ENCODE measurements around the gene RNF41.

RNF41 gene

GRCh38 chr12:56169229-56169759 lies 52.4 kb downstream of the RNF41 start:
- DNase-seq, result no peak
- Histone ChIP-seq H3K36me3 (replicated peaks) (peaks cover 77% of the 10 kb centered on the region), H3K27ac (no peak overlapping the region), H3K4me3 (ENCODE audit: low read depth, low read length) (no peak overlapping the region), H3K27me3 (replicated peaks) (no peaks in the 10 kb centered on the region)
- TF ChIP-seq, protein P1, sequence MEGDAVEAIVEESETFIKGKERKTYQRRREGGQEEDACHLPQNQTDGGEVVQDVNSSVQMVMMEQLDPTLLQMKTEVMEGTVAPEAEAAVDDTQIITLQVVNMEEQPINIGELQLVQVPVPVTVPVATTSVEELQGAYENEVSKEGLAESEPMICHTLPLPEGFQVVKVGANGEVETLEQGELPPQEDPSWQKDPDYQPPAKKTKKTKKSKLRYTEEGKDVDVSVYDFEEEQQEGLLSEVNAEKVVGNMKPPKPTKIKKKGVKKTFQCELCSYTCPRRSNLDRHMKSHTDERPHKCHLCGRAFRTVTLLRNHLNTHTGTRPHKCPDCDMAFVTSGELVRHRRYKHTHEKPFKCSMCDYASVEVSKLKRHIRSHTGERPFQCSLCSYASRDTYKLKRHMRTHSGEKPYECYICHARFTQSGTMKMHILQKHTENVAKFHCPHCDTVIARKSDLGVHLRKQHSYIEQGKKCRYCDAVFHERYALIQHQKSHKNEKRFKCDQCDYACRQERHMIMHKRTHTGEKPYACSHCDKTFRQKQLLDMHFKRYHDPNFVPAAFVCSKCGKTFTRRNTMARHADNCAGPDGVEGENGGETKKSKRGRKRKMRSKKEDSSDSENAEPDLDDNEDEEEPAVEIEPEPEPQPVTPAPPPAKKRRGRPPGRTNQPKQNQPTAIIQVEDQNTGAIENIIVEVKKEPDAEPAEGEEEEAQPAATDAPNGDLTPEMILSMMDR (IDR thresholded peaks at IDR 0.05; ENCODE audit: low read depth, low read length, missing control alignments), result no peak
- in situ Hi-C loops (cut with HindIII; ENCODE audit: low pct_ligation_motif_present, low sequenced_read_pairs), result no loop called here

- no peaks in the 10 kb centered on the region for H3K27me3 ChIP-seq (replicated peaks)
- H3K4me3 ChIP-seq (ENCODE audit: low read depth, low read length), result no peak overlapping the region
- in situ Hi-C loops (cut with HindIII; ENCODE audit: low pct_ligation_motif_present, low sequenced_read_pairs), result no loop called here
- no peak overlapping the region for H3K27ac ChIP-seq
- TF ChIP-seq, protein P1 (IDR thresholded peaks at IDR 0.05; ENCODE audit: low read depth, low read length, missing control alignments), result no peak
- DNase-seq, result no peak
- peaks cover 74% of the 10 kb centered on the region for H3K36me3 ChIP-seq (replicated peaks)
Measured at GRCh38 chr12:56165369-56165768, 56.4 kb downstream of the RNF41 start.

DNA sequence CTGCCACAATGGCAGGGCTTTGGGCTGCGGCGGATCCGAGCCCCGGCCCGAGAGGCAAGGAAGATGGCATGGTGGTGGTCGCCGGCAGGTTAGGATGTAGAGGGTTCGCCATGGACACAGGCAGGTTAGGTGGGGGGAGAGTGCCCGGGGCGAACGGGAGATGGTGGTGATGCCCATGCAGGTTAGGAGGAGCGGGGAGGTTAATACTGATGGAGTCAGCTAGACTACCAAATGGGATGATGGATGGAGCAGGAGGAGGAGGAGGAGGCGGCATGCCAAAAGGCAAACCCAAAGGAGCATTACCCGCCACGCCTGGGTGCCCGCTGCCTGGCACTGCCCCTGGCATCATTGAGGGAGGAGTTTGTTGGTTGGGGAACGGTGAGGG lies 57.4 kb downstream of the RNF41 start:
- Histone ChIP-seq H3K27me3 (replicated peaks) (no peaks in the 10 kb centered on the region), H3K27ac (no peak overlapping the region), H3K4me3 (ENCODE audit: low read depth, low read length) (no peak overlapping the region), H3K36me3 (replicated peaks) (peaks cover 79% of the 10 kb centered on the region)
- TF ChIP-seq, protein P1 (IDR thresholded peaks at IDR 0.05; ENCODE audit: low read depth, low read length, missing control alignments), result no peak
- DNase-seq, result no peak
- in situ Hi-C loops (cut with HindIII; ENCODE audit: low pct_ligation_motif_present, low sequenced_read_pairs), result no loop called here

- no peak for DNase-seq
- Histone ChIP-seq H3K27ac (no peak overlapping the region), H3K36me3 (replicated peaks) (peaks cover 78% of the 10 kb centered on the region), H3K27me3 (replicated peaks) (no peaks in the 10 kb centered on the region), H3K4me3 (ENCODE audit: low read depth, low read length) (no peak overlapping the region)
- TF ChIP-seq, protein P1 (IDR thresholded peaks at IDR 0.05; ENCODE audit: low read depth, low read length, missing control alignments), result no peak
- in situ Hi-C loops (cut with HindIII; ENCODE audit: low pct_ligation_motif_present, low sequenced_read_pairs), result no loop called here
Measured at GRCh38 chr12:56163533-56164344, 58.0 kb downstream of the RNF41 start.

DNA sequence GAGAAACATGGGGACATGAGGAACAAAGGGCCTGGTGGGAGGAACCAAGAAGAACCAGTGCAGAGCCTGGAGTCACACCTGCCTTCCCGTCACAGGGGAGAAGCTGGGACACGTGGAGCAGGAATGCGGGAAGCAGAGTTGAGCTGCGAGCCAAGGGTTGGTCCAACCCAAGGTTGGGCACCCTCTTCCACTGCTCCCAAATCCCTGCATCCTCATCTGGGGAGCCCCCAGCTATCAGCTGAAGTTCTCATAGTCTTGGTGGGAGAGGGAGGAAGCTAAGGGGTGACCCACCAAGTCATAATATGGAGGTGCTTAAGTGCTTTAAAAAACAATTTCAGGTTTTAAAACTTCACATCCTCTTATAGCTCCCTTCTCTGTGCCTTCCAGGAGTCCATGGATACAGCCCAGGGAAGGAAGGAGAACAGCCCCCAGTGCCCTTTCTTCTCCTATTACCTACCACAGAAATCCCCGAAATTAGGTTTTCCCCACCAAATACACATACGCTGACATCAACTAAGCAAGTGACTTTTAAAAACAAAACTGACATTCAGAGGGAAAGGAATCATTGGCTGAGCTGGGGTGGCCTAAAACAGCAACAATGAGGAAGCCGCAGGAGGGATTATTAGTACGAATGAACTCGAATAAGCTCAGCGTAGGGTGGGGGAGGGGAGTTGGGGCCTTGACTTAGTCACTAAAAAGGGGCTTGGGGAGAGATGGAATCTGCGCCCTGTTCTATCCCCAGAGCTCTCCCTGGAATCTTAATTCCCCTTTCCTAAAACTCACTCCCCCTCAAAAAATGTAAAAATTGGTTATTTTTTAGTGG lies 59.0 kb downstream of the RNF41 start:
- peak; percentile 33 for DNase-seq
- no peaks in the 10 kb centered on the region for H3K27me3 ChIP-seq (replicated peaks)
- peaks cover 71% of the 10 kb centered on the region for H3K36me3 ChIP-seq (replicated peaks)
- TF ChIP-seq, protein P1 (IDR thresholded peaks at IDR 0.05; ENCODE audit: low read depth, low read length, missing control alignments), result no peak
- in situ Hi-C loops (cut with HindIII; ENCODE audit: low pct_ligation_motif_present, low sequenced_read_pairs), result no loop called here
- peak overlapping the region; percentile 14 for H3K27ac ChIP-seq
- H3K4me3 ChIP-seq (ENCODE audit: low read depth, low read length), result no peak overlapping the region
